DOHH2 (cell line): ENCODE measurements around the gene CD151.
A peak's percentile ranks its signal among the peaks of the same experiment; 100 is the strongest.

ENCODE experiments used
- EZH2phosphoT487 ChIP-seq: fragments of 200-600 bp; sonication (generic); IDR thresholded peaks from 2 replicates; pipeline ENCODE4 v1.6.1; 2017; ENCODE audit warnings: borderline replicate concordance, mild to moderate bottlenecking, antibody characterized with exemption, low read length, moderate library complexity, mixed read lengths
- TF ChIP-seq, protein P1 (sequence below): fragments of 200-600 bp; sonication (generic); IDR thresholded peaks from one replicate; pipeline ENCODE4 v1.5.1; 2014; ENCODE audit warnings: antibody characterized with exemption, mild to moderate bottlenecking, low read depth, low read length; ENCODE audit not compliant: poor library complexity, severe bottlenecking

- TF ChIP-seq, protein P1, sequence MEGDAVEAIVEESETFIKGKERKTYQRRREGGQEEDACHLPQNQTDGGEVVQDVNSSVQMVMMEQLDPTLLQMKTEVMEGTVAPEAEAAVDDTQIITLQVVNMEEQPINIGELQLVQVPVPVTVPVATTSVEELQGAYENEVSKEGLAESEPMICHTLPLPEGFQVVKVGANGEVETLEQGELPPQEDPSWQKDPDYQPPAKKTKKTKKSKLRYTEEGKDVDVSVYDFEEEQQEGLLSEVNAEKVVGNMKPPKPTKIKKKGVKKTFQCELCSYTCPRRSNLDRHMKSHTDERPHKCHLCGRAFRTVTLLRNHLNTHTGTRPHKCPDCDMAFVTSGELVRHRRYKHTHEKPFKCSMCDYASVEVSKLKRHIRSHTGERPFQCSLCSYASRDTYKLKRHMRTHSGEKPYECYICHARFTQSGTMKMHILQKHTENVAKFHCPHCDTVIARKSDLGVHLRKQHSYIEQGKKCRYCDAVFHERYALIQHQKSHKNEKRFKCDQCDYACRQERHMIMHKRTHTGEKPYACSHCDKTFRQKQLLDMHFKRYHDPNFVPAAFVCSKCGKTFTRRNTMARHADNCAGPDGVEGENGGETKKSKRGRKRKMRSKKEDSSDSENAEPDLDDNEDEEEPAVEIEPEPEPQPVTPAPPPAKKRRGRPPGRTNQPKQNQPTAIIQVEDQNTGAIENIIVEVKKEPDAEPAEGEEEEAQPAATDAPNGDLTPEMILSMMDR, result peak; percentile 73
- TF ChIP-seq EZH2phosphoT487, result no peak
Measured at GRCh38 chr11:798093-798713, 34.5 kb upstream of the CD151 start, which contains the start of gene SLC25A22.
